Right lobe of liver (tissue), 6 donors: ENCODE data around the gene ATP10D. TPM values are rescaled to one million over a fixed set of nuclear protein-coding genes. Genes with fewer than 3 reads are reported as not detected.

Source experiments
- ATAC-seq, 4 donors: fragments of 200-7000 bp; cut with Tn5 transposase; one replicate each; pipeline ENCODE4 v1.9.1; 2020; ENCODE audit warnings: mild to moderate bottlenecking in 4 of 4, moderate library complexity in 4 of 4
- DNase-seq, 3 donors: peaks; one replicate each; pipeline ENCODE4 v3.0.0-alpha.2; 2020
- H3K27ac ChIP-seq, 3 donors: fragments of 200-600 bp; one replicate each; pipeline ENCODE4 v1.8.0; 2022
- H3K27me3 ChIP-seq, 2 donors: fragments of 200-600 bp; one replicate each; pipeline ENCODE4 v1.8.0; 2022
- H3K36me3 ChIP-seq, 4 donors: fragments of 200-600 bp; sonication (generic) in 1 of 4; one replicate each; pipeline versions ENCODE4 v1.5.1 to v1.8.0; 2017 to 2022; ENCODE audit warnings: control low read depth in 1 of 4
- H3K4me1 ChIP-seq, 4 donors: fragments of 200-600 bp; sonication (generic) in 1 of 4; one replicate each; pipeline versions ENCODE4 v1.5.1 to v1.8.0; 2017 to 2022; ENCODE audit warnings: control low read depth in 1 of 4
- H3K4me3 ChIP-seq, 3 donors: fragments of 200-600 bp; one replicate each; pipeline ENCODE4 v1.8.0; 2022
- H3K9me3 ChIP-seq, 4 donors: fragments of 200-600 bp; sonication (generic) in 1 of 4; one replicate each; pipeline versions ENCODE4 v1.5.1 to v1.8.0; 2017 to 2022; ENCODE audit warnings: control low read depth in 1 of 4
- CTCF ChIP-seq, 4 donors: fragments of 200-600 bp in 3 of 4; fragments of 450-650 bp in 1 of 4; IDR thresholded peaks; one replicate each; pipeline versions ENCODE4 v1.5.1 to v1.8.0; 2016 to 2022; ENCODE audit warnings: antibody characterized with exemption in 4 of 4, mild to moderate bottlenecking in 2 of 4
- POLR2A ChIP-seq: fragments of 450-650 bp; IDR thresholded peaks from one replicate; pipeline ENCODE4 v1.6.1; 2017; ENCODE audit warnings: antibody characterized with exemption, mild to moderate bottlenecking
- WGBS: methylation state at CpG from one replicate; pipeline ENCODE4 v1.1.6; 2018; ENCODE audit warnings: low coverage, low lambda C conversion rate; ENCODE audit not compliant: insufficient coverage; ENCODE audit errors: missing lambda C conversion rate; 5-methylcytosine and 5-hydroxymethylcytosine counted together
- intact Hi-C, 2 donors: fragments of 100-400 bp; cut with DNase I; formaldehyde crosslinking; loops; one replicate each; pipeline versions ENCODE4 v1.11.2 to v1.14.1; 2022
- total RNA-seq, 6 experiments: library from RNA; depleted of rRNA in 2 of 6; stranded (reverse); fragments of >200 nt in 2 of 6; fragmentation: NEBNext Ultra II Directional in 3 of 6; extraction: Animal tissue kit (Norgen Biotek cat#: 25700) in 3 of 6; gene quantifications; one replicate each; pipeline versions ENCODE4 v1.1.0 to v1.2.4, GENCODE V29; 2016 to 2023
- donor health status: DM: no; HTN: yes; CAD: no.
- donor health status: DM: no; HTN: no; CAD: no.
- donor health status: DM: no; HTN: no; CAD: no.
- donor health status: DM: no; HTN: yes; CAD: no.
- donor health status: DM: no; HTN: yes; CAD: no.

ATP10D gene
- total RNA-seq, 6 experiments from 2014 or later: 5.1 to 14.0 (median 8.5) TPM

- H3K36me3 ChIP-seq: peaks cover 0 to 3% (median 0%) of the 10 kb centered on the region in 4 donors
- TF ChIP-seq POLR2A (no peak), CTCF (IDR thresholded peaks at IDR 0.05) (no peak)
- no peaks in the 10 kb centered on the region for H3K9me3 ChIP-seq
- H3K4me1 ChIP-seq: peaks cover 0 to 5% (median 0%) of the 10 kb centered on the region in 4 donors
- peak overlapping the region; percentile 68 to 90 (median 78) for H3K4me3 ChIP-seq
- H3K27me3 ChIP-seq: no peaks in the 10 kb centered on the region
- intact Hi-C loops: no loop called here
- ATAC-seq (no peak), DNase-seq (no peak)
- WGBS: 10% methylated on average over 5 of the region's 6 CpGs
- H3K27ac ChIP-seq: peak overlapping the region; percentile 18 to 68 (median 65)
Measured at GRCh38 chr4:47462799-47463234, 22.3 kb upstream of the ATP10D start.

GRCh38 chr4:47463235-47463956, 21.7 kb upstream of the ATP10D start, which contains the start of gene COMMD8:
Gene COMMD8, minus strand, starts transcription at chr4:47463702. Its CDS starts 51 bp downstream, at chr4:47463651.
- Histone ChIP-seq H3K36me3 (peaks cover 0 to 3% (median 0%) of the 10 kb centered on the region in 4 donors), H3K27me3 (no peaks in the 10 kb centered on the region), H3K4me1 (peaks cover 0 to 5% (median 0%) of the 10 kb centered on the region in 4 donors), H3K4me3 (peak within 1 kb of the TSS; percentile 68 to 90 (median 78)), H3K27ac (peak within 1 kb of the TSS; percentile 18 to 68 (median 65)), H3K9me3 (no peaks in the 10 kb centered on the region)
- ATAC-seq (peak; percentile 98), DNase-seq (peak; percentile 97 to 98 (median 97))
- TF ChIP-seq CTCF (IDR thresholded peaks at IDR 0.05) (peak in 2 of 4 donors; percentile 30 to 34), POLR2A (peak; percentile 49)
- intact Hi-C loops: no loop called here
- under 1% methylated on average over 7 of the region's 51 CpGs for WGBS

GRCh38 chr4:47465004-47465403, 20.1 kb upstream of the ATP10D start:
- H3K36me3 ChIP-seq: no peaks in the 10 kb centered on the region
- H3K4me1 ChIP-seq: peaks cover 0 to 5% (median 0%) of the 10 kb centered on the region in 4 donors
- H3K9me3 ChIP-seq: no peaks in the 10 kb centered on the region
- no peak for ATAC-seq
- no peak for DNase-seq
- WGBS: 18% methylated on average over 2 of the region's 2 CpGs
- intact Hi-C loops: no loop called here
- no peaks in the 10 kb centered on the region for H3K27me3 ChIP-seq
- H3K4me3 ChIP-seq: no peak overlapping the region
- no peak for TF ChIP-seq POLR2A
- no peak overlapping the region for H3K27ac ChIP-seq

- ATAC-seq (no peak), DNase-seq (no peak)
- 49% methylated on average over 2 of the region's 2 CpGs for WGBS
- intact Hi-C loops: no loop called here
- no peaks in the 10 kb centered on the region for H3K36me3 ChIP-seq
- H3K27me3 ChIP-seq: no peaks in the 10 kb centered on the region
- H3K4me3 ChIP-seq: no peak overlapping the region
- H3K27ac ChIP-seq: no peak overlapping the region
- TF ChIP-seq POLR2A (no peak), CTCF (IDR thresholded peaks at IDR 0.05) (no peak)
- peaks cover 0 to 5% (median 0%) of the 10 kb centered on the region in 4 donors for H3K4me1 ChIP-seq
- no peaks in the 10 kb centered on the region for H3K9me3 ChIP-seq
Measured at GRCh38 chr4:47466056-47466785, 18.9 kb upstream of the ATP10D start.
